GM11168 (cell line): ENCODE measurements around the gene TLDC2.

Experiments
- in situ Hi-C: fragments of 300-500 bp; cut with MboI; formaldehyde crosslinking; loops from one replicate; pipeline ENCODE4 v1.12.0; 2022; ENCODE audit warnings: low sequenced_read_pairs; ENCODE audit not compliant: unreplicated experiment

The TLDC2 gene

DNA sequence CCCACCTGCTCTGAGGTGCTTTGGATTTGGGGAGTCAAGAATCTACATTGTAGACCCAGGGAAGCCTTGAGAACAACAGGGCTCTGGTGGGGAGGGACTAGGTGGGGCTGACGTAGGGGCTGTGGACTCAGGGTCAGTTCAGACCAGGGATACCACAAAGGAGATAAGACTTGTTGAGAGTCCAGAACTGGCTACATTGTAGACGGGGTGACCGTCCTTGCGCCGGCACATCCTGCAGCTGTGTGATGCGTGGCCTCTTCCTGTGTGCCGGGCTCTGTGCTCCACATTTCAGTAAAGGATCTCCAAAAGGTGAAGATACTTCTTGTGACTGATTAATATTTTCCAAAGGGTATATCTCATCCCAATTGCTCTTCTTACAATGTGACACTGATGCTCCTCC lies 9.8 kb upstream of the TLDC2 start:
- in situ Hi-C loops, result no loop called here

DNA sequence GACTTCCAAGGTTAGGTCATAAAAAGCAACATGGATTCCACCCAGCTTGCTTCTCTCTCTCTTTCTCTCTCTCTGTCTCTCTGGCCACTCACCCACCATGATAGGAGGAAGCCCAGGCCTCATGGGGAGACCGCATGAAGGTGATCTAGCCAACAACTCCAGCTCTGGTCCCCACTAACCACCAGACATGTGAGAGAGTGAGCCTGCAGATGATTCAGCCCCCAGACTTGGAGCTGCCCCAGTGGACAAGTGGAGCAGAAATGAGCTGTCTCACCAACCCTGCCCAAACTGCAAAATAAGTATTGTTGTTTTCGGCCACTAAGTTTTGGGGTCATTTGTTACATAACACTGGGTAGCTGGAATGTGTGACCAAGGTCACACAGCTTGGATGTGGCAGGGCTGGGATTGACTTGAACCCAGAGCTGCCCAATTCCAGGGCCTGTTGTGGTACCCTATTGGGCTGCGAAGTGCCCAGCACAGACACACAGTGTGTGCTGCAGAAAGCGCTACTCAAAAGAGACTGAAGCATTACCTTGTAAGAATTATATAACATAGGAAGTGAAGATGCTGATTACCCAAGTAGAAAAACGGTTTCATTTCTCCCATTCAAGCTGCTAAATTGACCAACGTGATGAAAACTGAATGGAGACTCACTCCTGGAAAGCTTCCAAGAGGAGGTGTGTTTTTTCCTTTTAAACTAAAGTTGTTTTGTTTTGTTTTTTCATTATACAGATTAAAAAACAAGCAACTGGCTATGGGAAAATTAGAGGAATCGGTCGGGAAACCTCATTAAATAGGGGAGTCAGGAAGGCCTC lies 9.1 kb upstream of the TLDC2 start:
- in situ Hi-C loops, result no loop called here

DNA sequence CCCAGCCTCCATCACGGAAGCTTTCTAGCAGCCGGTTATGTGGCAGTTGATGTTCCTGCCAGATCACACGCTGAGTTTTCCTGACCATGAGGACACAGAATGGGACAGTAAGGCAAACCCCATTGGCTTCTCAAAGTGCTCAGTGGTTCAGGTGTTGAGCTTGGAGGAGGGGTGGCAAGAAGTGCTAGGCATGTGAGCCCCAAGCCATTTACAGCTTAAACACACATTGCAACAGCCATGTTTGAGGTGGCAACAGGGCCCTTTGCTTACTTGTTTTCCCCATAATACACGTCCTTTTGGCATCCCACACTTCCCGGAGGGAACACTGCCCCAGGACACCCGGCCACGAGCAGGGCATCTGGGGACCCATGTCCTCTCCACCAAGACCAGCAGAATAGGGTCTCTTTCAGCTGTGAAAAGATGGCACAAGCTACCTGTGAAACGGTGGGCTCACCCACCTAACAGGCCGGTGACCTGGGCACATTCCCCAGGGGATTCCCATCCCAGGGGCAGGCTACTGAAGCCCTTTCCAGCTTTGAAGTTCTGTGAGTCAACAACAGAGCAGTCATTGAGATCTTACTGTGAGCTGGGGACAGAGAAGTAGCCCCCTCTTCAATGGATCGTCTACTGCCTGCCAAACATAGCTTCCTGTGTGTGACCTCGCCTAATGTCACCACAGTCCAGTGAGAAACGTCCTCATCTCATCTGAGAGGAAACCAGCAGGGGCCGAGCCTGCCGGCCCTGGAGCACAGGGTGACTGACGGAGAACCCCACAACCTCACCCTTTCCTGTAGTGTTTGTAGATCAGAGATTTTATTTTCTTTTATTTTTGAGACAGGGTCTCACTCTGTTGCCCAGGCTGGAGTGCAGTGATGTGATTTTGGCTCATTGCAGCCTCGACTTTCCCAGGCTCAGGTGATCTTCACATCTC lies 4.0 kb upstream of the TLDC2 start:
- in situ Hi-C loops, result no loop called here

DNA sequence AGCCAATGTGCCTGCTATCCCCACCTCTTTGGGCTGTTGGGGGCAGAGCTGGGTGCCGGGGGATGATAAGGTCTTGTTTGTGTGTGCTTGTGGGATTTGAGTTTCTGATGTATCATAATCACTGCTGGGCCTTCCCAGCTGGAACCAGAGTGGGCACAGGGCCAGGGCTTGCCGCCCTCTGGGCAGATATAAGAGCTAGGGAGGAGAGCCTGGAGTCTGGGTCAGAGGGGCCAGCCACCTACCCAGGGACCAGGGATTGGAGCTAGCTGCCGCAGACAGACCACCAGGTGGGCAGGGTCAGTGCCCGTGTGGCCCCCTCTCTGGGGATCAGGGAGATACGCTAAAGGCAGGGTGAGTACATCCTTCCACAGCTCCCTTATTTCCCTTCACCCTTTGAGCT lies 3.1 kb upstream of the TLDC2 start:
- in situ Hi-C loops, result no loop called here

DNA sequence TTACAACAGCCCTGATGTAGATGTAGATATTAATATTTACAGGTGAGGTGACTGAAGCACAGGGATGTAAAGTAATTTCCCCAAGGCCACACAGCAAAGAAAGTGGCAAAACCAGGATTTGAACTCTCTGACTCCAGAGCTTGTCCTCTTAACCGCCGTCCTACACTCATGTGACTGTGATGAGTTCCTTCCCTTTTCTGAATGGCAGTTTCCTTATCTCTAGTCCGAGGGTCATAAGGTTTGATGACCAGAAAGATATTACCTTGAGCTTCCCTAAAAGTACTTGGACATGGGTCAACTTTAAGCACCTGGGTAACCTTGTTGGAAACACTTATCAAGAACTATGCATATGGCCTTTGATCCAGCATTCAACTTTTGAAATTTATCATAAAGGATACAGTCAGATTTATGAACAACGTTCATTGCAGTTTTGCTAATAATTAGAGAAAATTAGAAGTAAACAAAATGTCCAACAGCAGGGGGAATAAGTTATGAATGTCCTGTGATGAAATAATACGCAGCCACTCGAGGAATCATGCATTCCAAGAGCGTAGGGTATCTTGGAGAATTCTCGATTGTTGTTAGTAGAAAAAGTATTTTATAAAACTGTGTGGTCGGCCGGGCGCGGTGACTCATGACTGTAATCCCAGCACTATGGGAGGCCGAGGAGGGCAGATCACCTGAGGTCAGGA lies 2.3 kb upstream of the TLDC2 start:
- in situ Hi-C loops, result no loop called here

DNA sequence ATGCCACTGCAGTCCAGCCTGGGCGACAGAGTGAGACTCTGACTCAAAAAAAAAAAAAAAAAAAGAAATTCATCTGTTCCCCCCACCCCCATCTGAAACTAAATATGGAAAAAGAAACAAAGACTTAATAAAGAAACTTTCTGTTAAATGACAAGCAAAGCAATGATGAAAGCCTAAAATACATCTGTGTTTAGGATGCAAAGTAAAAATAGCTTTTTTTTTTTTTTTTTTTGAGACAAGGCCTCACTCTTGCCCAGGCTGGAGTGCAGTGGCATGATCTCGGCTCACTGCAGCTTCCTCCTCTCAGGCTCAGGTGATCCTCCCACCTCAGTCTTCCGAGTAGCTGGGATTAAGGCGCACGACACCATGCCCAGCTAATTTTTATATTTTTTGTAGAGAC lies 845 bp upstream of the TLDC2 start:
- in situ Hi-C loops, result loop anchor here (25.0 kb wide), 1 partner anchor 263 kb away; the partner anchor contains the start of gene RAB5IF

DNA sequence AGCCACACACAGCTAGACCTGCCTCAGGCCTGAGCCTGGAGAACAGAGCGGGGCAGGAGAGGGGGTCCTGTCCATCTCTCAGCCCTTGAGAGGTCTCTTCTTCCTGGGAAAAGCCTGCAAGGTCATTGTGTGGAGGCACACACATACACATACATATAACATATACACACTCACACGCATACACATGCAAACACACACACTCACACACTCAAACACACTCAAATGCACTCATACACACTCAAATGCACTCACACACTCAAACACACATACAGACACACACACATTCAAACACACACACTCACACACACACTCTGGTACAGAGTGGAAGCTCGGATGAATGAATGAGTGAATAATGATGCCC lies 515 bp downstream of the TLDC2 start:
- in situ Hi-C loops, result loop anchor here (25.0 kb wide), 1 partner anchor 264 kb away; the partner anchor contains the start of gene RAB5IF

DNA sequence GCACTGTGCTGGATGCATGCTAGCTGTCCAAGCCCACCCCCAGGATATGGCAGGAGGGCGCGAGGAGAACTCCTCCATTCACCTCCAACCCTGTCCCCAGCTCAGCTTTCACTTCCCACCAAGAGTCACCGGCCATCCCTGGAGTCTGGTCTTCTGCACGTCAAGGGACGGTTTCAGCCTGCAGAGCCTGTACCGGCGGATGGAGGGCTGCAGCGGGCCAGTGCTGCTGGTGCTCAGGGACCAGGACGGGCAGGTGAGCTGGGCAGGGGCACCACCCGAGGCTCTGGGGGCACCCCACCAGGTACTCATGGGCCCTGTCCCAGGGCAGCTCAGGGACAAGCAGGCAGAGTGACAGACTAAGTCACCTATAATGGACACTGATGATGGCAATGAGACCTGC lies 3.0 kb downstream of the TLDC2 start:
- in situ Hi-C loops, result loop anchor here (25.0 kb wide), 1 partner anchor 267 kb away; the partner anchor contains the start of gene RAB5IF

DNA sequence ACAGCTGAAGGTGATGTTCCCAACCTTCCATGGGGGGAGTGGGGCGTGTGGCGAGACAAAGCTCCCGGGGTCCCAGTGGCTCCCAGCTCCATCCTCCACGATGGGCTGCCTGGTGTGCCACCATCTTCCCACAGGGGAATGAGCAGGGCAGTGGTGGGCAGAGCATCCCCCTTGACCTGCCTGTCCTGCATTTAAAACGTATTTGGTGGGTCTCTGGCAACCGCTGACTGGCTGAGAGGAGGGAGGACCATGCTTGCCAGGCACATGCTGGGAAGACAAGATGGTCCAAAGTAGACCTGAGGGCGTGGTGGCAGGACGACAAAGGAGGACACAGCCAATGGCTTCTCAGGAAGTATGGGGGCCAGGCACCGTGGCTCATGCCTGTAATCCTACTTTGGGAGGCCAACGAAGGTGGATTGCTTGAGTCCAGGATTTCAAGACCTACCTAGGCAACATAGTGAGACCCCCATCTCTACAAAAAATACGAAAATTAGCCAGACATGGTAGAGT lies 4.9 kb downstream of the TLDC2 start:
- in situ Hi-C loops, result loop anchor here (25.0 kb wide), 1 partner anchor 268 kb away; the partner anchor contains the start of gene RAB5IF

DNA sequence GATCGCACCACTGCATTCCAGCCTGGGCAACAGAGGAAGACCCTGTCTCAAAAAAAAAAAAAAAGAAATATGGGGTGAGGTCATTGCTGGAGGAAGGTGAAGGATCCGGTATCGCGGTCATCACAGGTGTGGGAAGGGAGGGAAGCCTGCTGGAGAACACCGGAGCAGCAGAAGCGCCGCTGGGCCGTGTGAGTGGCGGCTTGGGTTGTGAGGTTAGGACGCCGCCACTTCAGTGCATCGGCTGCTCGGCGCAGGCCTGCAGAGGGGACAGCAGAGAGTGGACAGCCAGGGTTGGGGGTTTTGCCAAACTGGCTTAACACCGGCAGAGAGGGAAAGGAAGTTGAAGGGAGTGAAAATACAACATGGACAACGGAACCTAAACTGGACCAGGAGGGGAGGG lies 5.4 kb downstream of the TLDC2 start:
- in situ Hi-C loops, result loop anchor here (25.0 kb wide), 1 partner anchor 269 kb away; the partner anchor contains the start of gene RAB5IF

DNA sequence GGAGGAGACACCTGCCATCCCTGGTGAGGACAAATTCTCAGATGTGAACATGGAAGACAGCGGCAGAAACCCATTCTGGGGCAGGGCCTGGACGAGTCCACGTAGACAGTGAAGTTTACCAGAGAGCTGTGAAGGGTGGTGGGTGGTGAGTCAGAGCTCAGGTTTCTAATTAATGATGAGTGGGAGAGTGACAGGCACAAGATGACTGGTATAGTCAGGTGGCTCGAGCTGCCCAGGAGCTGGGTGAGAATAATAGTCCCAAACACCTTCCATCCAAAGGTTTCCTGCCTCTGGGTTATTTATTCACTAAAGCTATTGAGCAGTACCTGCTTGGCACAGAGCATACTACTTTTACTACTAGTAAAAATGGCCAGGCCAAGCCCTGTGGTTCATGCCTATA lies 6.0 kb downstream of the TLDC2 start:
- in situ Hi-C loops, result loop anchor here (25.0 kb wide), 1 partner anchor 270 kb away; the partner anchor contains the start of gene RAB5IF

DNA sequence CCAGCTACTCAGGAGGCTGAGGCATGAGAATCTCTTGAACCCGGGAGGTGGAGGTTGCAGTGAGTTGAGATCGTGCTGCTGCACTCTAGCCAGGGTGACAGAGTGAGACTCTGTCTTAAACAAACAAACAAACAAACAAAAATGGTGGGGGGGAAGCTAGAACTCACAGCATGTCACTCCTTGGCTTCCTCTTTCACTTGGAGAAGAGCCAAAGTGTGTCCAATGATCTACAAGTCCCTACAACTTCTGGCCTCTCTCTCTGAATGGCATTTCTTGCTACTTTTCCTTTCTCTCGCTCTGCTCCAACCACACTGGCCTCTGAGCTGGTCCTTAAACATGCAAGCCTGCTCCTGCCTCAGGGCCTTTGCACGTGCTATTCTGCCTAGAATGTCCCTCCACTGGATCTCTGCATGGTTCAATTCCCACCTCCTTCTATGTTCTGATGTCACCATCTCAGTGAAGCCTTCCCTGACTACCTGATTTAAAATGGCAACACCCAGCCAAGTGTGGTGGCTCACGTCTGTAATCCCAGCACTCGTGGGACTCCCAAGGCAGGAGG lies 8.1 kb downstream of the TLDC2 start:
- in situ Hi-C loops, result loop anchor here (25.0 kb wide), 1 partner anchor 272 kb away; the partner anchor contains the start of gene RAB5IF

DNA sequence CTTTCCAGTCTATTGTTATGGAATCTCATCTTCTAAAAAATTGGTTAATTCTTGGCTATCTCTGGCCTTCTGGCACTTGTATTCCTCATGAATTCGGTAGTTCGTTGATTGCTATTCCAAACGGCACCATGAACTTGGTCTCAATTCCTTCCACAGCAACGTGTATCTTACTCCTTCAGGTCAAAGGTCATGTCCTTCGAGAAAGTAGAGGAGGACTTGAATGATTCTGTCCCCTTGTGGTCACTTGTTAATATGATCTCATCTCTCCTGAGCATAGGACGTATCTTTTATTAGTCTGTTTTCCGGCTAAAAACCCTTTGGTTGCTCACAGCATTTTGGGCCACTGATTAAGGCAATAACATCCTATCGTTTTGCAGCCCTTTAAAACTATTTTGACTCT lies 9.4 kb downstream of the TLDC2 start:
- in situ Hi-C loops, result loop anchor here (25.0 kb wide), 1 partner anchor 273 kb away; the partner anchor contains the start of gene RAB5IF

DNA sequence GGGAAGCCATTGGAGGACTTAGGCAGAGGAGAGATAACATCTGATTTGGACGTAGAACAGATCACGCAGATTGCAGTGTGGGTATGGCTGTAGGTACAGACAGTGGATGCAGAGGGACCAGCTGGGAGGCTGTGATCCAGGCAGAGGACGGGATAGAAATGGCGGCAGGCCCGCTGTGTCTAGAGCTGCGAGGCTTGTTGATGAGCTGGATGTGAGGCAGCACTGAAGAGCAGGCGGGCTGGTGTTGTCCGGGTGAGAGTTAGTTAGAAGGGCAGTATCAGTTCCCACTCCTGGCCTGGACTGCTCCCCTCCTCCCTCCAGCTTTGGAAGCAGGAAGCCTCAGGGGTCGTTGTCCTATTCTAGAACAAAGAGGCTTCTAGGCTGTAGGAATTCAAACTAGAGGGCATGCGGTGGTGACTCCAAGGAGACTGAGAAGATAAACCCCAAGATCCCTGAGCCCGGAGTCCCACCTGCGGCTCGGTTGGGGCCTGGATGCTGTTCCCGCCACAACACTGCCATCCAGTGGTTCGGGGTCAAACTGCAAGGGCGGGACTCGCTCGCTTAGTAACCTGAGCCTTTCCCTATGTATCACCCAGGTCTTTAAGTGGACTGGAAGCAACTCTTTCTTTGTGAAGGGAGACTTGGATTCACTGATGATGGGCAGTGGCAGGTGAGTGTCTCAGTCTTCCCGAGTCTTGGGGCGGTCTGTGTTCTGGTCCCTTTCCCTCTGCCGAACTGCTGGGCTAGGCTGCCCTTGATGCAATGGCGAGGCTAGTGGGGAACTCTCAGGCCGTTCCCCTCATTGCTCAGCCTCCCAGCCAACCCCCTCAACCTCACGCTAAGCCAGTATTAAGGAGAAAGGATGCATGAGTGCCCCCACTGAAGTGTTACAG lies 11.2 kb downstream of the TLDC2 start:
- in situ Hi-C loops, result loop anchor here (25.0 kb wide), 1 partner anchor 275 kb away; the partner anchor contains the start of gene RAB5IF

DNA sequence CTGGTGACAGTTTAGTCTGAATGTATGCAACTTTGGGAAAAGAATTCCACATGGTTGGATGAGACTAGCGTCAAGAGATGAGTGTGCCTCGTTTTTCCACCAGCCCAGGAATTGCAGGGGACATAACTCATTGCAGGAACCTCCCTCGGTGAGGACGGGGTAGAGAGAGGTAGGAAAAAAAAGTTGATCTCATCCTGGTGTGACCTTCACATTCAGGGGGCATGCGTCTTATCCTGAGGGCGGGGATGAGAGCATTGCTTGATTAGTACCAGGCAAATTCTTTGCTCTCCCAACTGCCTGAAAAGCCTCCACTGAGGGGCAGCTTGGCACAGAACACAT lies 11.8 kb downstream of the TLDC2 start:
- in situ Hi-C loops, result loop anchor here (25.0 kb wide), 1 partner anchor 275 kb away; the partner anchor contains the start of gene RAB5IF

DNA sequence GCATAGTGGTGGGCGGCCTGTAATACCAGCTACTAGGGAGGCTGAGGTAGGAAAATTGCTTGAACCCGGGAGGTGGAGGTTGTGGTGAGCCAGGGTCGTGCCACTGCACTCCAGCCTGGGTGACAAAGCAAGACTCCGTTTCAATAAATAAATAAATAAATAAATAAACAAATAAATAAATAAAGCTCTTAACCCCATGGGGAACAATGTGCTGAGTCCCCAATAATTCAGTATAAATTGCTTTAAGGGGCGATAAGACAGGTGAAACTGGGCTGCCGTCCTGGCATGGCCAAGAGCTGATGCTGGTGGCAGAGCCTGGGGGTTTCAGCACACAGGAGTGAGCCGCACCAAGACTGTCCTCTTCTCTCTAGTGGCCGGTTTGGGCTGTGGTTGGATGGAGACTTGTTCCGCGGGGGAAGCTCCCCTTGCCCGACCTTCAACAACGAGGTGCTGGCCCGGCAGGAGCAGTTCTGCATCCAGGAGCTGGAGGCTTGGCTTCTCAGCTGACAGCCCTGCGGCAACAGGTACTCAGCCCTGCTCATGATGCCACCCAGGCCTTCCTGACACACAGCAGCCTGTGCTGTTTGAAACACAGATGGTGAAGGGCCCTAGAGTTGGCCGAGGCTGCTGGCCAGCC lies 13.1 kb downstream of the TLDC2 start:
- in situ Hi-C loops, result loop anchor here (25.0 kb wide), 1 partner anchor 277 kb away; the partner anchor contains the start of gene RAB5IF

DNA sequence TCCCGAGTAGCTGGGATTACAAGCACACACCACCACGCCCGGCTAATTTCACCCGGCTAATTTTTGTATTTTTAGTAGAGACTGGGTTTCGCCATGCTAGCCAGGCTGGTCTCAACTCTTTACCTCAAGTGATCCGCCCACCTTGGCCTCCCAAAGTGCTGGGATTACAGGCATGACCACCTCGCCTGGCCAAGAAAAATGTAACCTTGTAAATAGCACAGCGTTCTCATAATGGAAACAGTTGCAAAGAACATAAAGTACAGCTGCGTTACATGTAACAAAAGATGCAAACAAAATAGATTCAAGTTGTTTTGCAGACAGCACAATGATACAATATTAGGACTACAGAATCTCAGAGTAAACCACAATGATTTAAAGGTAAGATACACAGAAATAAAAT lies 14.6 kb downstream of the TLDC2 start:
- in situ Hi-C loops, result loop anchor here (25.0 kb wide), 1 partner anchor 278 kb away; the partner anchor contains the start of gene RAB5IF

DNA sequence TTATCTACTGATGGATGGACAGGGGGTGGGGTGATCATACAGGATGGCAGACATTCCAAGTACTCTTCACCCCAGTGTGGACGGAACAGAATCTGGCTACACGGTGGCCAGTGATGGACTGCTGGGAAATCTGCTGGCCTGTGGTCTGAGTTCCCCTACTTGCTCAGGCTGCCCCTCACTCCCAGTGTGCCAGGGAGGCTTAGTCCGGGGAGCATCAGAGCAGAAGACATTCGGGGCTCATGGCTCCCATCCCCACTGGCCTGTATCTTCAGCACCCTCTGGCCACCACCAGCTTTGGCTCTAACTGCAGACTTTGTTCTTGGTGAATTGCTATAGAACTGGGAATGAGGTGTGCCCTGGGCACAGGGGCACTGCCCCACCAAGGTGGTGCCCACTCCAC lies 15.3 kb downstream of the TLDC2 start:
- in situ Hi-C loops, result loop anchor here (25.0 kb wide), 1 partner anchor 279 kb away; the partner anchor contains the start of gene RAB5IF
